HepG2 (cell line): ENCODE results near the gene CDK5RAP2. TPM values are rescaled to one million over a fixed set of nuclear protein-coding genes. Genes with fewer than 3 reads are reported as not detected.
A peak's percentile ranks its signal among the peaks of the same experiment; 100 is the strongest.

Source experiments
- IKZF1 ChIP-seq: fragments of 450-650 bp; IDR thresholded peaks from 2 replicates; pipeline ENCODE4 v1.7.1; 2016
- KMT2B ChIP-seq: IDR thresholded peaks from 2 replicates; pipeline ENCODE4 v1.6.1; 2016; ENCODE audit warnings: missing genetic modification reagents, missing compliant biosample characterization
- NCOR1 ChIP-seq: fragments of 200-600 bp; sonication (generic); IDR thresholded peaks from 2 replicates; pipeline ENCODE4 v1.7.0; 2017; ENCODE audit warnings: antibody characterized with exemption, low read length, borderline replicate concordance
- PLRG1 ChIP-seq: fragments of 450-650 bp; conservative IDR thresholded peaks from 2 replicates; pipeline ENCODE4 v1.6.1; 2016
- STAT5B ChIP-seq: sonication (generic); formaldehyde crosslinking; IDR thresholded peaks from 2 replicates; pipeline ENCODE4 v1.4.0; 2020; ENCODE audit warnings: missing genetic modification reagents
- ZFP41 ChIP-seq: sonication (generic); formaldehyde crosslinking; IDR thresholded peaks from 2 replicates; pipeline ENCODE4 v1.4.0; 2020; ENCODE audit warnings: mild to moderate bottlenecking, missing genetic modification reagents, borderline replicate concordance
- ZNF101 ChIP-seq: sonication (generic); formaldehyde crosslinking; IDR thresholded peaks from 2 replicates; pipeline ENCODE4 v1.4.0; 2020; ENCODE audit warnings: mild to moderate bottlenecking, low read depth, missing genetic modification reagents, borderline replicate concordance
- ZNF333 ChIP-seq: sonication (generic); formaldehyde crosslinking; IDR thresholded peaks from 2 replicates; pipeline ENCODE4 v1.4.0; 2020; ENCODE audit warnings: mild to moderate bottlenecking, missing genetic modification reagents, borderline replicate concordance
- ZNF430 ChIP-seq: sonication (generic); formaldehyde crosslinking; IDR thresholded peaks from 2 replicates; pipeline ENCODE4 v1.9.0; 2021; ENCODE audit warnings: mild to moderate bottlenecking, missing genetic modification reagents
- ZNF75D ChIP-seq: sonication (generic); formaldehyde crosslinking; IDR thresholded peaks from 2 replicates; pipeline ENCODE4 v1.8.1; 2023; ENCODE audit warnings: missing genetic modification reagents, mild to moderate bottlenecking, borderline replicate concordance
- ZNF766 ChIP-seq: sonication (generic); formaldehyde crosslinking; IDR thresholded peaks from 2 replicates; pipeline ENCODE4 v1.5.0; 2020; ENCODE audit warnings: missing genetic modification reagents, borderline replicate concordance
- ZNF891 ChIP-seq: sonication (generic); formaldehyde crosslinking; IDR thresholded peaks from 2 replicates; pipeline ENCODE4 v1.5.0; 2020; ENCODE audit warnings: mild to moderate bottlenecking, missing genetic modification reagents
- ZSCAN31 ChIP-seq: sonication (generic); formaldehyde crosslinking; IDR thresholded peaks from 2 replicates; pipeline ENCODE4 v1.5.0; 2020; ENCODE audit warnings: low read depth, mild to moderate bottlenecking, missing genetic modification reagents
- polyA plus RNA-seq, 8 experiments: library from polyadenylated mRNA; depleted of rRNA in 3 of 8; stranded (reverse) in 7 of 8; unstranded in 1 of 8; fragments of >200 nt; fragmentation: Illumina TruSeq in 4 of 8; extraction: Trizol in 4 of 8; gene quantifications; 2 replicates each; pipeline versions ENCODE4 v1.2.1 to v1.2.3, GENCODE V29; 2011 to 2016; ENCODE audit warnings: low read depth in 4 of 8, missing spikeins in 1 of 8, mixed read lengths in 1 of 8; ENCODE audit not compliant: insufficient read depth in 1 of 8
- total RNA-seq, 5 experiments: library from RNA; depleted of rRNA; stranded (reverse); fragments of >200 nt; fragmentation: Illumina TruSeq; extraction: Trizol; gene quantifications; 2 replicates each; pipeline ENCODE4 v1.2.3, GENCODE V29; 2016; ENCODE audit warnings: low read depth in 1 of 5
- TF ChIP-seq, protein P1 (sequence below): sonication (generic); formaldehyde crosslinking; IDR thresholded peaks from 2 replicates; pipeline ENCODE4 v1.5.0; 2020; ENCODE audit warnings: mild to moderate bottlenecking, missing genetic modification reagents
- TF ChIP-seq, protein P2 (sequence below), 2 experiments: IDR thresholded peaks; 2 replicates each; pipeline ENCODE4 v1.6.1; 2011 to 2012; ENCODE audit warnings: low read length in 2 of 2, borderline replicate concordance in 1 of 2, low read depth in 1 of 2, mild to moderate bottlenecking in 1 of 2, moderate library complexity in 1 of 2
- TF ChIP-seq, protein P3 (sequence below), 2 experiments: fragments of 450-650 bp in 1 of 2; sonication (generic) in 1 of 2; formaldehyde crosslinking; IDR thresholded peaks; 2 replicates each; pipeline versions ENCODE4 v1.5.0 to v1.8.0; 2020 to 2022; ENCODE audit warnings: mild to moderate bottlenecking in 1 of 2, missing genetic modification reagents in 1 of 2
- TF ChIP-seq, protein P4 (sequence below): sonication (generic); formaldehyde crosslinking; IDR thresholded peaks from 2 replicates; pipeline ENCODE4 v1.8.1; 2022; ENCODE audit warnings: mild to moderate bottlenecking, missing genetic modification reagents
- TF ChIP-seq, protein P5 (sequence below): sonication (generic); formaldehyde crosslinking; IDR thresholded peaks from 2 replicates; pipeline ENCODE4 v1.5.1; 2020; ENCODE audit warnings: missing genetic modification reagents, mild to moderate bottlenecking, borderline replicate concordance

CDK5RAP2 gene
- total and polyA plus RNA-seq, 2 of the 13 experiments (the other 11 are each of a cell fraction or from before 2014, with no cell fraction given): 31.8 to 42.2 TPM

DNA sequence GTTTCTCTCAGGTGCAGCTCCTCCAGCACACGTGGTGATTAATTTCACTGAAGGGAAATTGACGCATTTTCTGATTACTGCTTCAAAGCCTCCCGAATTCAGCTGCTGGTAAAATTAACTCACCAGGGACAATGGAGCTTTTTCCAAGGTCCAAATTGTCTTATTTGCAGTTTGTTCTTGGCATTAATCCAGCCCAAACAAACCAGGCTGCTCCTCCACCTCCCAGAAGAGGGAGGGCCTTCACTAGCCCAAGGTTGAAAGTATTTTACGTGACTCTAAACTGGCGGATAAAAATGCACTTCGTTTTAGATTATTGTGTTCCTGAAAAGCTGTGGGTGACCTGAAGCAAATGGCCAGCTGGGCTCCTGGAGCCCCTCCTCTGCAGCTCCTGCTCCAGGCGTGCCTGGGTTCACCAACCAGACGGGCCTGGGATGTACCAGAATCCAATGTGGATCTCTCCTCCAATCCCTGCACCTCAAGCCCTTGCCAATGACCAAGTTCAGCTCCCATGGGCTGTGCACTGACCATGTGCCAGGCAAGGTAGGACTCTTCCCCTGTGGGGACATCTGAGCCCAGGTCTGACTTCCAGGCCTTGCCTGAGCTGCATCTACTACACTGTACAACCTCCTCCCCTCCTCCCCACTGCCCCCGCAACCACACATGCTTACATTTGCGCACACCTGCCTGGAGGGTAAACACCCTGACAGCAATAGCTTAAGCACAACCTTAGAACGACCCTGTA lies 193.4 kb downstream of the CDK5RAP2 start (continued):
- TF ChIP-seq ZNF430 (CRISPR knock-in tag) (no peak), ZFP41 (CRISPR knock-in tag) (0 out of 2 replicates have a peak, but pooled peaks have one; percentile 39), PLRG1 (no peak), IKZF1 (no peak), ZNF101 (CRISPR knock-in tag) (no peak), ZNF891 (CRISPR knock-in tag) (no peak), NCOR1 (peak; percentile 62; the same call in 1 of the 2 replicates), STAT5B (no peak), KMT2B (CRISPR knock-in tag) (no peak), ZNF766 (0 out of 2 replicates have a peak, but pooled peaks have one; percentile 41), ZNF75D (no peak), ZNF333 (CRISPR knock-in tag) (no peak), ZSCAN31 (CRISPR knock-in tag) (no peak)
- TF ChIP-seq, protein P1, sequence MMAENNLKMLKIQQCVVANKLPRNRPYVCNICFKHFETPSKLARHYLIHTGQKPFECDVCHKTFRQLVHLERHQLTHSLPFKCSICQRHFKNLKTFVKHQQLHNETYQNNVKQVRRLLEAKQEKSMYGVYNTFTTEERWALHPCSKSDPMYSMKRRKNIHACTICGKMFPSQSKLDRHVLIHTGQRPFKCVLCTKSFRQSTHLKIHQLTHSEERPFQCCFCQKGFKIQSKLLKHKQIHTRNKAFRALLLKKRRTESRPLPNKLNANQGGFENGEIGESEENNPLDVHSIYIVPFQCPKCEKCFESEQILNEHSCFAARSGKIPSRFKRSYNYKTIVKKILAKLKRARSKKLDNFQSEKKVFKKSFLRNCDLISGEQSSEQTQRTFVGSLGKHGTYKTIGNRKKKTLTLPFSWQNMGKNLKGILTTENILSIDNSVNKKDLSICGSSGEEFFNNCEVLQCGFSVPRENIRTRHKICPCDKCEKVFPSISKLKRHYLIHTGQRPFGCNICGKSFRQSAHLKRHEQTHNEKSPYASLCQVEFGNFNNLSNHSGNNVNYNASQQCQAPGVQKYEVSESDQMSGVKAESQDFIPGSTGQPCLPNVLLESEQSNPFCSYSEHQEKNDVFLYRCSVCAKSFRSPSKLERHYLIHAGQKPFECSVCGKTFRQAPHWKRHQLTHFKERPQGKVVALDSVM (CRISPR knock-in tag): no peak
- TF ChIP-seq, protein P2, sequence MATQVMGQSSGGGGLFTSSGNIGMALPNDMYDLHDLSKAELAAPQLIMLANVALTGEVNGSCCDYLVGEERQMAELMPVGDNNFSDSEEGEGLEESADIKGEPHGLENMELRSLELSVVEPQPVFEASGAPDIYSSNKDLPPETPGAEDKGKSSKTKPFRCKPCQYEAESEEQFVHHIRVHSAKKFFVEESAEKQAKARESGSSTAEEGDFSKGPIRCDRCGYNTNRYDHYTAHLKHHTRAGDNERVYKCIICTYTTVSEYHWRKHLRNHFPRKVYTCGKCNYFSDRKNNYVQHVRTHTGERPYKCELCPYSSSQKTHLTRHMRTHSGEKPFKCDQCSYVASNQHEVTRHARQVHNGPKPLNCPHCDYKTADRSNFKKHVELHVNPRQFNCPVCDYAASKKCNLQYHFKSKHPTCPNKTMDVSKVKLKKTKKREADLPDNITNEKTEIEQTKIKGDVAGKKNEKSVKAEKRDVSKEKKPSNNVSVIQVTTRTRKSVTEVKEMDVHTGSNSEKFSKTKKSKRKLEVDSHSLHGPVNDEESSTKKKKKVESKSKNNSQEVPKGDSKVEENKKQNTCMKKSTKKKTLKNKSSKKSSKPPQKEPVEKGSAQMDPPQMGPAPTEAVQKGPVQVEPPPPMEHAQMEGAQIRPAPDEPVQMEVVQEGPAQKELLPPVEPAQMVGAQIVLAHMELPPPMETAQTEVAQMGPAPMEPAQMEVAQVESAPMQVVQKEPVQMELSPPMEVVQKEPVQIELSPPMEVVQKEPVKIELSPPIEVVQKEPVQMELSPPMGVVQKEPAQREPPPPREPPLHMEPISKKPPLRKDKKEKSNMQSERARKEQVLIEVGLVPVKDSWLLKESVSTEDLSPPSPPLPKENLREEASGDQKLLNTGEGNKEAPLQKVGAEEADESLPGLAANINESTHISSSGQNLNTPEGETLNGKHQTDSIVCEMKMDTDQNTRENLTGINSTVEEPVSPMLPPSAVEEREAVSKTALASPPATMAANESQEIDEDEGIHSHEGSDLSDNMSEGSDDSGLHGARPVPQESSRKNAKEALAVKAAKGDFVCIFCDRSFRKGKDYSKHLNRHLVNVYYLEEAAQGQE (IDR thresholded peaks at IDR 0.05; ENCODE audit: borderline replicate concordance in 1 of 2, low read depth in 1 of 2, low read length in 2 of 2): no peak
- TF ChIP-seq, protein P3, sequence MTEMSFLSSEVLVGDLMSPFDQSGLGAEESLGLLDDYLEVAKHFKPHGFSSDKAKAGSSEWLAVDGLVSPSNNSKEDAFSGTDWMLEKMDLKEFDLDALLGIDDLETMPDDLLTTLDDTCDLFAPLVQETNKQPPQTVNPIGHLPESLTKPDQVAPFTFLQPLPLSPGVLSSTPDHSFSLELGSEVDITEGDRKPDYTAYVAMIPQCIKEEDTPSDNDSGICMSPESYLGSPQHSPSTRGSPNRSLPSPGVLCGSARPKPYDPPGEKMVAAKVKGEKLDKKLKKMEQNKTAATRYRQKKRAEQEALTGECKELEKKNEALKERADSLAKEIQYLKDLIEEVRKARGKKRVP (CRISPR knock-in tag; IDR thresholded peaks at IDR 0.05): no peak
- TF ChIP-seq, protein P4, sequence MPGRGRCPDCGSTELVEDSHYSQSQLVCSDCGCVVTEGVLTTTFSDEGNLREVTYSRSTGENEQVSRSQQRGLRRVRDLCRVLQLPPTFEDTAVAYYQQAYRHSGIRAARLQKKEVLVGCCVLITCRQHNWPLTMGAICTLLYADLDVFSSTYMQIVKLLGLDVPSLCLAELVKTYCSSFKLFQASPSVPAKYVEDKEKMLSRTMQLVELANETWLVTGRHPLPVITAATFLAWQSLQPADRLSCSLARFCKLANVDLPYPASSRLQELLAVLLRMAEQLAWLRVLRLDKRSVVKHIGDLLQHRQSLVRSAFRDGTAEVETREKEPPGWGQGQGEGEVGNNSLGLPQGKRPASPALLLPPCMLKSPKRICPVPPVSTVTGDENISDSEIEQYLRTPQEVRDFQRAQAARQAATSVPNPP (CRISPR knock-in tag): no peak
- TF ChIP-seq, protein P5, sequence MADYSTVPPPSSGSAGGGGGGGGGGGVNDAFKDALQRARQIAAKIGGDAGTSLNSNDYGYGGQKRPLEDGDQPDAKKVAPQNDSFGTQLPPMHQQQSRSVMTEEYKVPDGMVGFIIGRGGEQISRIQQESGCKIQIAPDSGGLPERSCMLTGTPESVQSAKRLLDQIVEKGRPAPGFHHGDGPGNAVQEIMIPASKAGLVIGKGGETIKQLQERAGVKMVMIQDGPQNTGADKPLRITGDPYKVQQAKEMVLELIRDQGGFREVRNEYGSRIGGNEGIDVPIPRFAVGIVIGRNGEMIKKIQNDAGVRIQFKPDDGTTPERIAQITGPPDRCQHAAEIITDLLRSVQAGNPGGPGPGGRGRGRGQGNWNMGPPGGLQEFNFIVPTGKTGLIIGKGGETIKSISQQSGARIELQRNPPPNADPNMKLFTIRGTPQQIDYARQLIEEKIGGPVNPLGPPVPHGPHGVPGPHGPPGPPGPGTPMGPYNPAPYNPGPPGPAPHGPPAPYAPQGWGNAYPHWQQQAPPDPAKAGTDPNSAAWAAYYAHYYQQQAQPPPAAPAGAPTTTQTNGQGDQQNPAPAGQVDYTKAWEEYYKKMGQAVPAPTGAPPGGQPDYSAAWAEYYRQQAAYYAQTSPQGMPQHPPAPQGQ (CRISPR knock-in tag): no peak
